Astrocyte (in vitro differentiated cells and primary cell): ENCODE data around the gene SLC6A11. TPM values are rescaled to one million over a fixed set of nuclear protein-coding genes. Genes with fewer than 3 reads are reported as not detected.

Source experiments
- DNase-seq: peaks from one replicate; pipeline ENCODE4 v3.0.0-alpha.2; 2010; ENCODE audit warnings: low read depth
- FAIRE-seq: peaks from 2 replicates; lab custom pipeline; 2011; peaks lifted over from hg19 to GRCh38; lab: Jason Lieb, UNC
- H2AFZ ChIP-seq: 2 replicates; pipeline ENCODE4 v1.6.0; 2012; ENCODE audit warnings: low read depth, low read length, inconsistent platforms
- H3K27ac ChIP-seq: 2 replicates; pipeline ENCODE4 v1.5.1; 2011; ENCODE audit warnings: low read depth, low read length, inconsistent platforms
- H3K27me3 ChIP-seq: 2 replicates; pipeline ENCODE4 v1.6.0; 2011; ENCODE audit warnings: low read length, inconsistent platforms; ENCODE audit not compliant: insufficient read depth
- H3K36me3 ChIP-seq: 2 replicates; pipeline ENCODE4 v1.5.1; 2011; ENCODE audit warnings: low read length, inconsistent platforms; ENCODE audit not compliant: insufficient read depth
- H3K4me1 ChIP-seq: 2 replicates; pipeline ENCODE4 v1.5.1; 2011; ENCODE audit warnings: low read length, inconsistent platforms; ENCODE audit not compliant: insufficient read depth
- H3K4me2 ChIP-seq: 2 replicates; pipeline ENCODE4 v1.6.0; 2012; ENCODE audit warnings: low read length, inconsistent platforms
- H3K4me3 ChIP-seq: 2 replicates; pipeline ENCODE4 v1.5.1; 2011; ENCODE audit warnings: low read depth, mild to moderate bottlenecking, low read length, inconsistent platforms; ENCODE audit not compliant: insufficient read depth
- H3K79me2 ChIP-seq: 2 replicates; pipeline ENCODE4 v1.6.0; 2012; ENCODE audit warnings: mild to moderate bottlenecking, low read length, inconsistent platforms; ENCODE audit not compliant: insufficient read depth
- H3K9ac ChIP-seq: 2 replicates; pipeline ENCODE4 v1.6.0; 2012; ENCODE audit warnings: mild to moderate bottlenecking, low read length, inconsistent platforms
- H3K9me3 ChIP-seq: 2 replicates; pipeline ENCODE4 v1.5.1; 2012; ENCODE audit warnings: low read depth, mild to moderate bottlenecking, low read length, inconsistent platforms; ENCODE audit not compliant: insufficient read depth
- H4K20me1 ChIP-seq: 2 replicates; pipeline ENCODE4 v1.6.0; 2012; ENCODE audit warnings: low read length, inconsistent platforms; ENCODE audit not compliant: insufficient read depth
- H3K27ac Mint-ChIP-seq: one replicate; pipeline ENCODE4 v1.8.0; 2021; ENCODE audit warnings: mild to moderate bottlenecking, mixed read lengths; ENCODE audit not compliant: unreplicated experiment
- H3K27me3 Mint-ChIP-seq: one replicate; pipeline ENCODE4 v1.8.0; 2021; ENCODE audit warnings: low read depth, mixed read lengths; ENCODE audit not compliant: unreplicated experiment
- H3K36me3 Mint-ChIP-seq: one replicate; pipeline ENCODE4 v1.8.0; 2021; ENCODE audit warnings: low read depth, mixed read lengths; ENCODE audit not compliant: unreplicated experiment
- H3K4me1 Mint-ChIP-seq: one replicate; pipeline ENCODE4 v1.8.0; 2021; ENCODE audit warnings: low read depth, mixed read lengths; ENCODE audit not compliant: unreplicated experiment
- H3K4me3 Mint-ChIP-seq: one replicate; pipeline ENCODE4 v1.8.0; 2021; ENCODE audit warnings: mild to moderate bottlenecking, moderate library complexity, mixed read lengths; ENCODE audit not compliant: unreplicated experiment
- H3K9me3 Mint-ChIP-seq: one replicate; pipeline ENCODE4 v1.8.0; 2021; ENCODE audit warnings: mild to moderate bottlenecking, mixed read lengths; ENCODE audit not compliant: unreplicated experiment
- CTCF ChIP-seq: IDR thresholded peaks from 2 replicates; pipeline ENCODE4 v1.5.1; 2011; ENCODE audit warnings: low read depth, mild to moderate bottlenecking, inconsistent platforms, low read length, moderate library complexity; ENCODE audit not compliant: insufficient read depth
- EZH2 ChIP-seq: IDR thresholded peaks from 2 replicates; pipeline ENCODE4 v1.6.1; 2012; ENCODE audit warnings: mild to moderate bottlenecking, low read length, inconsistent platforms; ENCODE audit not compliant: insufficient read depth
- total RNA-seq: library from RNA; stranded (reverse); gene quantifications from 2 replicates; pipeline ENCODE4 v1.2.1, GENCODE V29; 2021

The SLC6A11 gene
- total RNA-seq, 1 donor from 2014 or later, result 0.34 TPM

GRCh38 chr3:10978956-10979355, 162.9 kb downstream of the SLC6A11 start:
- Histone ChIP-seq H3K27ac (no peak overlapping the region), H3K9me3 (peaks cover 5% of the 10 kb centered on the region), H3K4me1 (peaks cover 29% of the 10 kb centered on the region), H2AFZ (no peak overlapping the region), H4K20me1 (no peaks in the 10 kb centered on the region), H3K27me3 (no peaks in the 10 kb centered on the region), H3K9ac (no peak overlapping the region), H3K4me2 (no peak overlapping the region), H3K4me3 (no peak overlapping the region), H3K79me2 (no peaks in the 10 kb centered on the region), H3K36me3 (no peaks in the 10 kb centered on the region)
- peaks cover 29% of the 10 kb centered on the region for H3K4me1 Mint-ChIP-seq
- DNase-seq, result no peak
- FAIRE-seq, result no peak
- no peak for TF ChIP-seq CTCF
- no peak for TF ChIP-seq EZH2
- H3K27ac Mint-ChIP-seq, result no peak overlapping the region
- H3K9me3 Mint-ChIP-seq, result peaks cover 8% of the 10 kb centered on the region
- H3K4me3 Mint-ChIP-seq, result no peak overlapping the region
- peaks cover 20% of the 10 kb centered on the region for H3K27me3 Mint-ChIP-seq
- H3K36me3 Mint-ChIP-seq, result peaks cover 2% of the 10 kb centered on the region

- no peak overlapping the region for H3K4me3 Mint-ChIP-seq
- H3K36me3 Mint-ChIP-seq, result peaks cover 2% of the 10 kb centered on the region
- H3K27me3 ChIP-seq, result no peaks in the 10 kb centered on the region
- DNase-seq (no peak), FAIRE-seq (no peak)
- peaks cover 4% of the 10 kb centered on the region for H3K9me3 Mint-ChIP-seq
- no peak overlapping the region for H3K4me2 ChIP-seq
- H4K20me1 ChIP-seq, result no peaks in the 10 kb centered on the region
- H3K27me3 Mint-ChIP-seq, result peaks cover 22% of the 10 kb centered on the region
- H3K4me1 Mint-ChIP-seq, result peaks cover 29% of the 10 kb centered on the region
- H3K27ac Mint-ChIP-seq, result no peak overlapping the region
- peaks cover 5% of the 10 kb centered on the region for H3K9me3 ChIP-seq
- no peak overlapping the region for H3K9ac ChIP-seq
- TF ChIP-seq CTCF (no peak), EZH2 (no peak)
- H3K27ac ChIP-seq, result no peak overlapping the region
- H3K36me3 ChIP-seq, result no peaks in the 10 kb centered on the region
- H3K4me3 ChIP-seq, result no peak overlapping the region
- H3K4me1 ChIP-seq, result peaks cover 29% of the 10 kb centered on the region
- no peaks in the 10 kb centered on the region for H3K79me2 ChIP-seq
- no peak overlapping the region for H2AFZ ChIP-seq
These were observed 164.3 kb downstream of the SLC6A11 start for GRCh38 chr3:10980312-10980711.

GRCh38 chr3:10981031-10981430, 165.0 kb downstream of the SLC6A11 start:
- Mint-ChIP-seq H3K36me3 (peaks cover 2% of the 10 kb centered on the region), H3K9me3 (peaks cover 4% of the 10 kb centered on the region), H3K4me1 (peaks cover 29% of the 10 kb centered on the region), H3K4me3 (no peak overlapping the region), H3K27me3 (peaks cover 27% of the 10 kb centered on the region), H3K27ac (no peak overlapping the region)
- FAIRE-seq (no peak), DNase-seq (no peak)
- no peak overlapping the region for H3K27ac ChIP-seq
- no peaks in the 10 kb centered on the region for H4K20me1 ChIP-seq
- TF ChIP-seq CTCF (no peak), EZH2 (no peak)
- H3K27me3 ChIP-seq, result peaks cover 3% of the 10 kb centered on the region
- no peak overlapping the region for H3K4me2 ChIP-seq
- H3K4me3 ChIP-seq, result no peak overlapping the region
- no peaks in the 10 kb centered on the region for H3K36me3 ChIP-seq
- no peaks in the 10 kb centered on the region for H3K79me2 ChIP-seq
- H3K9ac ChIP-seq, result no peak overlapping the region
- H2AFZ ChIP-seq, result no peak overlapping the region
- peaks cover 29% of the 10 kb centered on the region for H3K4me1 ChIP-seq
- peaks cover 1% of the 10 kb centered on the region for H3K9me3 ChIP-seq
